ENCODE results near the gene XCL2. TPM values are rescaled to one million over a fixed set of nuclear protein-coding genes. Genes with fewer than 3 reads are reported as not detected.
"Not testable (repeated sequence)": the region's sequence is repeated elsewhere in the genome, so short reads cannot be mapped to it uniquely, and the experiment has no call there.

XCL2 gene
- total RNA-seq, 1 experiment from 2014 or later: not detected

DNA sequence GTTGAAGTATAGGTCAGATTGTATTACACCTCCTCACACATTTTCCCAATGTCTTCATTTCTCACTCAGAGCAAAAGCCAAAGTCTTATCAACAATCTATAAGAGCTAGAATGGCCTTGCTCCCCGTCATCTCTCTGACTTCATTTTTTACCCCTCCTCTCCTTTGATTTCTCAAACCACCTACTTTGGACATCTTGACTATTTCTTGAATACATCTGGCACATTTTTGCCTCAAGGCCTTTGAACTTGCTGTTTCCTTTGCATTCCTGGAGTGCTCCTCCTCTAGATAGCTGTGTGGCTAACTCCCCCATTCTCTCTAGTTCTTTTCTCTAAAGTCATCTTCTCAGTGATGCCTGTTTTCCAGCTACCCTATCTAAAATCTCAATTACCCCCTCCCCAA lies 7.2 kb upstream of the XCL2 start:
- peaks cover 15% of the 10 kb centered on the region for H3K9me3 Mint-ChIP-seq
- TF ChIP-seq, protein P1, sequence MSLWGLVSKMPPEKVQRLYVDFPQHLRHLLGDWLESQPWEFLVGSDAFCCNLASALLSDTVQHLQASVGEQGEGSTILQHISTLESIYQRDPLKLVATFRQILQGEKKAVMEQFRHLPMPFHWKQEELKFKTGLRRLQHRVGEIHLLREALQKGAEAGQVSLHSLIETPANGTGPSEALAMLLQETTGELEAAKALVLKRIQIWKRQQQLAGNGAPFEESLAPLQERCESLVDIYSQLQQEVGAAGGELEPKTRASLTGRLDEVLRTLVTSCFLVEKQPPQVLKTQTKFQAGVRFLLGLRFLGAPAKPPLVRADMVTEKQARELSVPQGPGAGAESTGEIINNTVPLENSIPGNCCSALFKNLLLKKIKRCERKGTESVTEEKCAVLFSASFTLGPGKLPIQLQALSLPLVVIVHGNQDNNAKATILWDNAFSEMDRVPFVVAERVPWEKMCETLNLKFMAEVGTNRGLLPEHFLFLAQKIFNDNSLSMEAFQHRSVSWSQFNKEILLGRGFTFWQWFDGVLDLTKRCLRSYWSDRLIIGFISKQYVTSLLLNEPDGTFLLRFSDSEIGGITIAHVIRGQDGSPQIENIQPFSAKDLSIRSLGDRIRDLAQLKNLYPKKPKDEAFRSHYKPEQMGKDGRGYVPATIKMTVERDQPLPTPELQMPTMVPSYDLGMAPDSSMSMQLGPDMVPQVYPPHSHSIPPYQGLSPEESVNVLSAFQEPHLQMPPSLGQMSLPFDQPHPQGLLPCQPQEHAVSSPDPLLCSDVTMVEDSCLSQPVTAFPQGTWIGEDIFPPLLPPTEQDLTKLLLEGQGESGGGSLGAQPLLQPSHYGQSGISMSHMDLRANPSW (CRISPR knock-in tag; conservative IDR thresholded peaks at IDR 0.05; ENCODE audit: low read depth): no peak
- TF ChIP-seq, protein P2, sequence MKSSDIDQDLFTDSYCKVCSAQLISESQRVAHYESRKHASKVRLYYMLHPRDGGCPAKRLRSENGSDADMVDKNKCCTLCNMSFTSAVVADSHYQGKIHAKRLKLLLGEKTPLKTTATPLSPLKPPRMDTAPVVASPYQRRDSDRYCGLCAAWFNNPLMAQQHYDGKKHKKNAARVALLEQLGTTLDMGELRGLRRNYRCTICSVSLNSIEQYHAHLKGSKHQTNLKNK (CRISPR knock-in tag; IDR thresholded peaks at IDR 0.05): no peak
- TF ChIP-seq JAZF1 (CRISPR knock-in tag; IDR thresholded peaks at IDR 0.05) (no peak), SMAD3 (CRISPR knock-in tag; IDR thresholded peaks at IDR 0.05; ENCODE audit: borderline replicate concordance) (no peak), GRHL2 (CRISPR knock-in tag; IDR thresholded peaks at IDR 0.05; ENCODE audit: insufficient replicate concordance, severe bottlenecking) (no peak), NR1H2 (CRISPR knock-in tag; IDR thresholded peaks at IDR 0.05) (no peak), JUN (CRISPR knock-in tag; IDR thresholded peaks at IDR 0.05) (no peak), CREM (CRISPR knock-in tag; IDR thresholded peaks at IDR 0.05) (no peak), TP53 (CRISPR knock-in tag; IDR thresholded peaks at IDR 0.05) (no peak), RORB (CRISPR knock-in tag; IDR thresholded peaks at IDR 0.05) (no peak), GTF2I (CRISPR knock-in tag; conservative IDR thresholded peaks at IDR 0.05) (no peak), ATF1 (CRISPR knock-in tag; IDR thresholded peaks at IDR 0.05) (no peak)
- TF ChIP-seq, protein P3, sequence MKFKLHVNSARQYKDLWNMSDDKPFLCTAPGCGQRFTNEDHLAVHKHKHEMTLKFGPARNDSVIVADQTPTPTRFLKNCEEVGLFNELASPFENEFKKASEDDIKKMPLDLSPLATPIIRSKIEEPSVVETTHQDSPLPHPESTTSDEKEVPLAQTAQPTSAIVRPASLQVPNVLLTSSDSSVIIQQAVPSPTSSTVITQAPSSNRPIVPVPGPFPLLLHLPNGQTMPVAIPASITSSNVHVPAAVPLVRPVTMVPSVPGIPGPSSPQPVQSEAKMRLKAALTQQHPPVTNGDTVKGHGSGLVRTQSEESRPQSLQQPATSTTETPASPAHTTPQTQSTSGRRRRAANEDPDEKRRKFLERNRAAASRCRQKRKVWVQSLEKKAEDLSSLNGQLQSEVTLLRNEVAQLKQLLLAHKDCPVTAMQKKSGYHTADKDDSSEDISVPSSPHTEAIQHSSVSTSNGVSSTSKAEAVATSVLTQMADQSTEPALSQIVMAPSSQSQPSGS (CRISPR knock-in tag; IDR thresholded peaks at IDR 0.05; ENCODE audit: borderline replicate concordance, low read depth): no peak
- TF ChIP-seq, protein P4, sequence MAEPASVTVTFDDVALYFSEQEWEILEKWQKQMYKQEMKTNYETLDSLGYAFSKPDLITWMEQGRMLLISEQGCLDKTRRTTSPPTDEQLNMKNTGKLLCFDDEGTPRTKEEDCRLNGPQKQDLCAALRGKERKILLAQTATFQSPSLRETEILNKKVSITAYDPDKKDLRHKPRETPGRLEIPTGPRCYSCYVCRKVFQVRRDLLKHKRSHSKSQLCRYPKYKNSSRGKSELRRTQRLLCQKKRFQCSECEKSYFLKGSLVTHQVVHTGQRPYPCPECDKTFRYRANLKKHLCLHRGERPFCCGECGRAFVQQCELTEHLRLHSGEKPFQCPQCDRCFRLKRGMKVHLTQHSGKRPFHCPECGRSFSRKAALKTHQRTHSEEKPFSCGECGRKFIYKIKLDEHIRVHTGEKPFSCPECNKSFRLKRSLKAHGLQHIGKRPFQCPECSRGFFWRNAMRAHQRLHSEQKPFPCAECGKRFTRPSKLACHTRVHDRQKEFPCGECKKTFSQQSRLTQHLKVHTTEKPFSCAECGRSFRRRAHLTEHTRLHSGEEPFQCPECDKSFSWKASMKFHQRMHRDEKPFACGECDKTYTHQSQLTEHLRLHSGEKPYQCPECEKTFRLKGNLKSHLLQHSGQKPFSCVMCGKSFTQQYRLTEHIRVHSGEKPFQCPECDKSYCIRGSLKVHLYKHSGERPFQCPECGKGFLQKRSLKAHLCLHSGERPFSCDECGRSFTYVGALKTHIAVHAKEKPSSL (CRISPR knock-in tag; conservative IDR thresholded peaks at IDR 0.05): no peak
- TF ChIP-seq, protein P5, sequence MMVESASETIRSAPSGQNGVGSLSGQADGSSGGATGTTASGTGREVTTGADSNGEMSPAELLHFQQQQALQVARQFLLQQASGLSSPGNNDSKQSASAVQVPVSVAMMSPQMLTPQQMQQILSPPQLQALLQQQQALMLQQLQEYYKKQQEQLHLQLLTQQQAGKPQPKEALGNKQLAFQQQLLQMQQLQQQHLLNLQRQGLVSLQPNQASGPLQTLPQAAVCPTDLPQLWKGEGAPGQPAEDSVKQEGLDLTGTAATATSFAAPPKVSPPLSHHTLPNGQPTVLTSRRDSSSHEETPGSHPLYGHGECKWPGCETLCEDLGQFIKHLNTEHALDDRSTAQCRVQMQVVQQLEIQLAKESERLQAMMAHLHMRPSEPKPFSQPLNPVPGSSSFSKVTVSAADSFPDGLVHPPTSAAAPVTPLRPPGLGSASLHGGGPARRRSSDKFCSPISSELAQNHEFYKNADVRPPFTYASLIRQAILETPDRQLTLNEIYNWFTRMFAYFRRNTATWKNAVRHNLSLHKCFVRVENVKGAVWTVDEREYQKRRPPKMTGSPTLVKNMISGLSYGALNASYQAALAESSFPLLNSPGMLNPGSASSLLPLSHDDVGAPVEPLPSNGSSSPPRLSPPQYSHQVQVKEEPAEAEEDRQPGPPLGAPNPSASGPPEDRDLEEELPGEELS (CRISPR knock-in tag; IDR thresholded peaks at IDR 0.05): no peak
- TF ChIP-seq, protein P6, sequence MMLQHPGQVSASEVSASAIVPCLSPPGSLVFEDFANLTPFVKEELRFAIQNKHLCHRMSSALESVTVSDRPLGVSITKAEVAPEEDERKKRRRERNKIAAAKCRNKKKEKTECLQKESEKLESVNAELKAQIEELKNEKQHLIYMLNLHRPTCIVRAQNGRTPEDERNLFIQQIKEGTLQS (CRISPR knock-in tag; conservative IDR thresholded peaks at IDR 0.05): no peak
- ATAC-seq (no peak), DNase-seq (ENCODE audit: low spot score) (no peak)
- peaks cover 6% of the 10 kb centered on the region for H3K36me3 Mint-ChIP-seq
- H3K27ac Mint-ChIP-seq: no peak overlapping the region
- peaks cover 9% of the 10 kb centered on the region for H3K4me1 Mint-ChIP-seq
- no peaks in the 10 kb centered on the region for H3K27me3 Mint-ChIP-seq (ENCODE audit: low read depth)
- H3K4me3 Mint-ChIP-seq: no peak overlapping the region
- CTCF ChIA-PET: no interaction called here
- POLR2A ChIA-PET: no interaction called here

DNA sequence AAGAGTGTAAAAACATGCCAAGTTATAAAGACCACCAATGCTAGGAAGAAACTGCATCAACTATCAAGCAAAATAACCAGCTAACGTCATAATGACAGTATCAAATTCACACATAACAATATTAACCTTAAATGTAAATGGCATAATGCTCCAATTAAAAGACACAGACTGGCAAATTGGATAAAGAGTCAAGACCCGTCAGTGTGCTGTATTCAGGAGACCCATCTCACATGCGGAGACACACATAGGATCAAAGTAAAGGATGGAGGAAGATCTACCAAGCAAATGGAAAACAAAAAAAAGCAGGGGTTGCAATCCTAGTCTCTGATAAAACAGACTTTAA lies 2.7 kb upstream of the XCL2 start:
- H3K27me3 Mint-ChIP-seq (ENCODE audit: low read depth); DNase-seq (ENCODE audit: low spot score); H3K27ac Mint-ChIP-seq; POLR2A ChIA-PET; H3K4me1 Mint-ChIP-seq; CTCF ChIA-PET; ATAC-seq; H3K36me3 Mint-ChIP-seq; H3K4me3 Mint-ChIP-seq: not testable (repeated sequence)
- peaks cover 15% of the 10 kb centered on the region for H3K9me3 Mint-ChIP-seq
